Measurements from ENCODE around the gene KCNG4.

Gene KCNG4

DNA sequence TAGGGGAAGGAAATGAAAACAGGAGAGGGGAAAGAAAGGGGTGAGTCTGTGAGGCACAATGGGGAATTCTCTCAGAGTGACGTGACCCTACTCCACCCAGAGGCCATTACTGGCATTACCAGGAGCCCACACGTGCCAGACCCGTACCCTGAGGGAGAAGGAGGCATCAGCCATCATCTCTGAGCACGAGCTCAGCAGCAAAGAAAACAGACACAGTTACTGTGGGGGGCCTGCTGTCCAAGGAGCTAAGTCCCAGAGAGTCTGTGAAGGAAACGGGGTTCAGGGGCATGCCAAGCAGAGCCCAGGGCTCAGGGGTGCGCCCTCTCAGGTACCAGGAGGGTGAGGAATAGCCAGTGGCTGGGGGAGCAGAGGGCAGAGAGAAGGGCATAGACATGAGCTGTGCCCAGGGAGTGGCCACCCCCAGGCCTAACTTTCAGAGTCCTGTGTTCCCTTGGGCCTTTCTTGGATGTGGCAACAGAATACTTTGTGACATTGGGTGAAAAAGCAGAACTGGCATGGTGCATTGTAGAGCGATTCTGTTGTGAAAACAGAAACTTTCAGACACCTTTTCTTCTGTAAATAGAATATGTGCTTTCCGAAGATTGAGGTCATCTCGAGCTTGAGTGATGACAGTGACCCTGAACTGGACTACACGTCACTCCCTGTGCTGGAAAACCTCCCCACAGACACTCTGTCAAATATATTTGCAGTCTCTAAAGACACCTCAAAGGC, 64.3 kb downstream of the KCNG4 start:
- in situ Hi-C loops (cut with MboI; ENCODE audit: low sequenced_read_pairs): loop anchor here (25.0 kb wide), 1 partner anchor 213 kb away; the partner anchor contains the start of genes NECAB2 and OSGIN1

DNA sequence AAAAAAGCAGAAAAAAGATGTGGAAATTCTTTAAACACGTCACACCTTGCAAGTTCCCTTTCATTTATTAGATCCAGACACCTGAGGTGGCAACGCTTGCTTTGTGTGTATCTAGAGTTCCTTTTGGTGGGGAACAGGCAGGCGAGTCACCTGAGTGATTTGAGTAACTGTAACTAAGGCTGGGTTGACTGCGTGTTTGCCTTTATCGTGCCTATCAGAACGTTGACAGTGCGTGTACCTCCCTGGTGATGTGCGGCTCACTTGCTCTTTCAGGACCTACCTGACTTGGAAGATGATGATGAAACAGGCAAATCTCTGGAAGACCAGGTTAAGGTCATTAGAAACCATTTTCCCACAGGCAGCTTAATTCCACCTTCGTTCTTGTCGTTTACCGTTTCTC, 65.4 kb downstream of the KCNG4 start:
- in situ Hi-C loops (cut with MboI; ENCODE audit: low sequenced_read_pairs): no loop called here

DNA sequence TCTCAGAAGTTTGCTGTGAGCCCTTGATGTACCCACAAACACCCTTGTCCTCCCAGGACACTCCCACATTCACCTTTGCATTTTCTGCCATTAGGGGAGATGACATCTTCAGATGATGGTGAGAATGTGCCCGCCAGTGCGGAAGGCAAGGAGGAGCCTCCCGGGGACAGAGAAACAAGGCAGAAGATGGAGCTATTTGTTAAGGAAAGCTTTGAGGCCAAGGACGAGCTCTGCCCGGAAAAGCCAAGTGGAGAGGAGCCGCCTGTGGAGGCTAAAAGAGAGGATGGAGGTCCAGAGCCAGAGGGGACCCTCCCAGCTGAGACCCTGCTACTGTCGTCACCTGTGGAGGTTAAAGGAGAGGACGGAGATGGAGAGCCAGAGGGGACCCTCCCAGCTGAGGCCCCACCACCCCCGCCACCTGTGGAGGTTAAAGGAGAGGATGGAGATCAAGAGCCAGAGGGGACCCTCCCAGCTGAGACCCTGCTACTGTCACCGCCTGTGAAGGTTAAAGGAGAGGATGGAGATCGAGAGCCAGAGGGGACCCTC, 70.0 kb downstream of the KCNG4 start:
- in situ Hi-C loops (cut with MboI; ENCODE audit: low sequenced_read_pairs): no loop called here

All from HL-60/S4 treated with retinoic acid at 250 ng/mL for 4 days and 3 days (cell line).